Vagina (tissue), 2 donors: ENCODE results near the gene LGMN.

Source experiments
- CTCF ChIP-seq, 3 experiments: fragments of 450-650 bp in 2 of 3; fragments of 200-600 bp in 1 of 3; sonication (generic) in 1 of 3; IDR thresholded peaks; one replicate each; pipeline ENCODE4 v1.5.1; 2017 to 2019; ENCODE audit warnings: antibody characterized with exemption in 3 of 3, mild to moderate bottlenecking in 2 of 3, moderate library complexity in 2 of 3
- POLR2A ChIP-seq, 2 donors: fragments of 450-650 bp; IDR thresholded peaks; one replicate each; pipeline ENCODE4 v1.6.1; 2017; ENCODE audit warnings: antibody characterized with exemption in 2 of 2, mild to moderate bottlenecking in 2 of 2, moderate library complexity in 2 of 2

- TF ChIP-seq CTCF (IDR thresholded peaks at IDR 0.05) (no peak), POLR2A (IDR thresholded peaks at IDR 0.05) (no peak)
Measured at GRCh38 chr14:92794961-92795360, 46.5 kb upstream of the LGMN start.
